GM21526 (cell line): ENCODE measurements around the gene GABARAP.

Experiments used
- ATAC-seq: cut with Tn5 transposase; IDR thresholded peaks from one replicate; pipeline ENCODE4 v1.9.1; 2021; ENCODE audit warnings: moderate library complexity; ENCODE audit not compliant: unreplicated experiment, low FRiP score

The GABARAP gene

DNA sequence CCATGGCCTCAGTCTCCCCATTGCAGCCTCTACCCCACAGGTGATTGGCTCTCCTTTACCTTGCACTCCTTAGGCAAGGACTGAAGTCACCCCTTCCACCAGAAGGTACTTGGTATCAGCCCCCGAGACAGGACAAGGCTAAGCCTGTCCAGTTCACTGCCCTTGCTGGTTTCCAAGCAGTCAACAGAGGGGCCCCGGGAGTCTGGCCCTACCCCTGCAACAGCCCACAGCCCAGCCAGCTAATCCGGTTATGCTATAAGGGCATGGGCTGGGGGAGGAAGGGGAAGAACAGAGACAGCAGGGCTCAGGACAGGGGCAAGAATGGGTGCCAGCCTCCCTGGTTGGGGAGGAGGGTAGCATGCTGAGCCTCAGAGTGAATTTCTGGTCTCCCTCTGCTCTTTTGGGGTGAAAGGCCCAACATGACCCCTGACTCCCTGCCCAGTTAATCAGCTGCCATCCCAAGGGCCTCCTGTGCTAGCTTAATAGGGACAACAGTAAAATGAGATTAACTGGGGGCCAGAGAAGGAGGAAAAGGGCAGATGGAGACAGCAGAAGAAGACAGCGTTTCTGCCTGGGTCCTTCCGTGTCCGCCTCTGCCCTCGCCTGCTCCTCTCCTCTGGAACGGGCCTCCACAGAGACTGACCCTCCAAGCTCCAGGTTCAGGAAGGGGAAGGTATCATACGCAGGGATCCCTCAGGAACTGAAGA, 33.3 kb downstream of the GABARAP start:
- no peak for ATAC-seq

DNA sequence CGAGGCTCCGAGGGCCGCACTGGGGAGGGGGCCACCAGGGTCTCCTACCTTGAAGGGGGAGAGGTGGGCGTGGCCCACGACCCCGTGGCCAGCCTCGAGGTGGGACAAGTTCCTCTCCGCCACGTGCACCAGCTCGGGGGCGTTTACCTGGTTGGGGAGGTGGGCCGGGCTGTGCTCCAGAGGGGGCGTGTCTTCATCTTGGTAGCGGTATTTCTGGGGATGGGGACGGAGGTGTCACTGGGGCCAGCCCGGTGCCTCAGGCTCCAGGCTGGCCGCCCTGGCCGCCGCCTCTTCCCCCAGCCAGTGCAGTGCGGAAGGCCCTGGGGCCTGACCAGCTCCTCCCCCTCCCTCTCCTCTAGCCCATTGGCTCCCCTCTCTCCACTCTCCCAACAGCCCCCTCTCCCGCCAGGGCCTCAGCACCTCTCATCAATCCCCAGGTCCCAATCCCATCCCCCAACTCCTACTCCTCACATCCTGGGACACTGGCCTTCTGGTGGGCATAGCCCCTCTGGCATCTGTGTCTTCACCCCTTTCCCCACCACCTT, 34.1 kb downstream of the GABARAP start:
- no peak for ATAC-seq

DNA sequence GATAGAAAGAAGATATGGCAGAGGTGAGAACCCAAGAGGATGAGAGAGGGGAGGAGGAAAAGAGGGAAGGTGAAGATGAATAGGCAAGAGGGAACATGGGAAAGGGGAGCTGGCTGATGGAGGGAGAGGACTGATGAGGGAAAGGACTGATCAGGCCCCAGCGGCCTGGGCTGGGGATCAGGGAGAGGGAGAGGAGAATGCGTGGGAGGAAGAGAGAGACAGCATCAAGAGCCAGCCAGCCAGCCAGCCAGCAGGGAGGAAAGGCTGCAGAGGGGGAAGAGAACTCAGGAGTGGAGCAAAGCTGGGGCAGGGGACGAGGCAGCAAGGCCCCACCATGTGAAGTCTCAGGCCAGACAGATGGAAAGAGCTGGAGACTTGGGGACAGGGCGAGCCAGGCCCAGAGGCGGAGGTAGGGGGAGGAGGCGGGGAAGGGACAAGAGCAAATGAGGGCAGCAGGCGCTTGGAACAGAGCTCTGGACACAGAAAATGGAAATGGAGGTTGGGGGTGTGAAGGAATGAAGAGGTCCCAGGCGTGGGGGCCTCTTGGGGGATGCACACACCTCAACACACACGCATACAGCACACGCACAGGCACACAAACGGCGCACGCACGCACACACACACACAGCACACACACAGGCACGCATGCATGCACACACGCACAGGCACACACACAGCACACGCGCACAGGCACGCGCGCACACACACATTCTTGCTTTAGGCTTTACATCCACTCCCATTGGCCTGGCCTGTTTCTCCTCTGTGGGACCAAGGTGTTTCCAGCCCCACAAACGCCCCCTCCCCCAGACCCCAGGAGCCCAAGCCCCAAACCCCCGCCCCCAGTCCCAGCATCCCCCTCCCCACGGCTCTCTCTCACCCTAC, 34.9 kb downstream of the GABARAP start:
- no peak for ATAC-seq

DNA sequence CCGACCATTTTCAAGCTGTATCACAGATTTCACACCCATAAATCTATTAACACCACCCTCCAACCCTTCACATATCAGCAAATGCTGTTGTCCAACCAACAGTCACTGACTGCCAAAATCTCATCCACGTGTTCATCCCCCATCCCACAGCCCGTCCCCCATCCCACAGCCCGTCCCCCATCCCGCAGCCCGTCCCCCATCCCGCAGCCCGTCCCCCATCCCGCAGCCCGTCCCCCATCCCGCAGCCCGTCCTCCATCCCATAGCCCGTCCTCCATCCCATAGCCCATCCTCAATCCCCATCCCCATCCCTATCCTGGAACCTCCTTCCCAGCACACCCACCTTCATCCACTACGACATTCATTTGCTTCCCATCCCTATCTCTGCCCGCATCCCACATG, 36.7 kb downstream of the GABARAP start:
- no peak for ATAC-seq

DNA sequence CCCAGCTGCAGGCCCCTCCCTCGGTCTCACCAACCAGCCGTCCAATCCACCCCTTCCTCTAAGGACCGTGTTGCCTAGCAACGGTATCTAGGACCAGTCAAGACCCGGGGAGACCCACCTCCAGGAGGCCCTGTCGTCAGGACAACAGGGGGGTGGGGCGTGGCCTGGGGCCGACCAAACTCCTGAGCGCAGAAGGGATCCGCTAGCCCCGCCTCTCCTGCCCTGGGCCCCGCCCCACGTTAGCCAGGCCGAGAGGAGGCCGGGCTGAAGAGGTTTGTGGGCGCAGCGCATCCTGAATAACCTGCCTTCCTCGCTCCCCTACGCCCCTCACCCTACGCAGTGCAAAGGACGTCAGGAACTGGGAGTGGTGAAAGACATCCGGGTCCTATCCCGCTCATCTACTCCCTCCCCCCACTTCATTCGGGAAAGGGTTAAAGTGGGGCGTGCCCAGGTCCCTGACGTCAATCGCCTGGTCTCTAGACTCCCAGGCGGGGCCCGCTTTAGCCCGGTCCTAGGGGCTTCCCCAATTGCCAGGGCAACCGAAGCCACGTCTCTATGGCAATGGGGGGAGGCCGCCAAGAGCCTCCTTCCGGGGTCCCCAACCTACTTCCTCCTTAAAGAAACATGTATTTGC, 37.3 kb downstream of the GABARAP start:
- ATAC-seq = peak; percentile 71

DNA sequence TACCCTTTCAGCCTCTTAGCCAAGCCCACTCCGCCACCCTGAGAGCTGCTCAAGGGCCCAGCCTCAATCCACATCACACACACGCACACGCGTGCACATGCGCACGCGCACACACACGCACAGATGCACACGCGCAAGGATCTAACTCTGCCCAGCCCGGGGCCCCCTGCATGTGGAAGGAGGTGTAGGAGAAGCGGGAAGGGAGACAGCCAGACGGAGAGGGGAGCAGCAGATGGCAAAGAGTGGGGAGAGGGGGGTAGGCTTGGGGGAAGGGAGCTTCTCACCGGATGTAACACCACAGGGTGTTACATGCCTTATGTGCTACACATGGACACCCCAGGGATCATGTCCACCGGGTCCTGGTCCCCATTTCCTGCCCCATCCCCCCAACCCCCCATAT, 37.9 kb downstream of the GABARAP start:
- ATAC-seq = no peak

DNA sequence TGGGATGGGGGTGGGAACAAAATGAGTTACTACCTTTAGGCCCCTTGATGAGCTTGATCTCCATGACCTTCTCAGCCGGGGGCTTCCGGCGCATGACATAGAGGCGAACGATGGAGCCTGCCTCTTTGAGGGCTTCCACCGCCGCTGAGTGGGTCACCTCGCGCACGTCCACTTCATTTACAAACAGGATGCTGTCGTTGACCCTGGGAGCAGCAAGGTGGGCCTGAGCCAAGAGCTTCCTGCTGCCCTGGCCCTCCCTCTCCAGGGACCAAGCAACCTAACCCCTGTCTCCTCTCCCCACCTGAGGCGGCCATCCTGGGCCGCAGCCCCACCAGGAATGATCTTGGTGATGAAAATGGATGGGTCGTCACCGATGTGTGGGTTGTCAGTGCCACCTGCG, 38.9 kb downstream of the GABARAP start:
- no peak for ATAC-seq

DNA sequence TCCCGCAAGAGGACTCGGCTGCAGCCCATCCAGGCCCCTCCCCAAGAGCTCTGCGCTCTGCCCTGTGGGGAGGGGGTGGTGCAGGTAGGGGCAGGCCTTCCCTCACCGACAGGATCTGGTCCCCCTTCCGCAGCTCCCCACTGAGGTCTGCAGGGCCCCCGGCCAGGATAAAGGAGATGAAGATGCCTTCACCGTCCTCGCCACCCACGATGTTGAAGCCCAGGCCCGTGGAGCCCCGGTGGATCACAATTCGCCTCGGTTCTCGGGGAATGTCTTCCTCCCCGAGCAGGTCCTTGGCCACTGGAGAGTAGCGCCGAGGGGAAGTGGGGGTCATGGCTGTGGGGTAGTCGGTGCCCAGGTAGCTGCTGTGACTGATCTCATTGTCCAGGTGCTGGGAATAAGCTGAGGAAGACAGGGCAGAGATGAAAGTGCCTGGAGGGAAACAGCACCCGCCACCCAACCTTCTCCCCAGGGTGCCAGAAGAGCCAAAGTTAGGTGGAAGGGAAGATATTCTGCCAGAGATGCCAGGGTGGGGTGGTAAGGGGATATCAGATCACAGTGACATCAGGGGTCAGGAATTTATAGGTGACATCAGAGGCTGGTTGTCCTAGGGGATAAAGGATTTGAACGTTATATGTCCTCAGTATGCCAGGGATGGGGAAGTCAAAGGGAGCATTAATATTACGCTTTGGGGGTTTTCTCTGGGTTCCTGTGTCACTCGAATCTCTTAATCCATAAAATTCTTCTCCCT, 45.4 kb downstream of the GABARAP start:
- ATAC-seq = no peak

DNA sequence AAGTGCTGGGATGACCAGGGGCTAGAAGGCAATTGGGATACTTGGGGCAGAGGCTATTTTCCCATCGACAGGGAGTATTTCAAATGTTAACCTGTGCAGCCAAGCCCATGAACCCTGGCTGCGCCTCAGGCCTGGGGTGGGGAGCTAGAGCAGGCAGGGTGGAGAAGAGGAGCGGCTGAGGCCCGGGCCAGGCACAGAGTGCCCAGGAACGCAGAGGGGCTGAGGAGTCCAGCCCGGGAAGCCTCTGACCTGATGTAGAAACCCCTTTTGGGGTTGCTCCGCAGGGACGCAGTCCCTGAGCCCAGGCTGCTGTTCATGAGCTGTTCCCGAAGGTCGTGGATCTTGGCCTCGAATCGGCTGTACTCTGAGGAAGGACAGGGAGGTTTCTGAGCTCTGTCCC, 46.3 kb downstream of the GABARAP start:
- ATAC-seq = no peak

DNA sequence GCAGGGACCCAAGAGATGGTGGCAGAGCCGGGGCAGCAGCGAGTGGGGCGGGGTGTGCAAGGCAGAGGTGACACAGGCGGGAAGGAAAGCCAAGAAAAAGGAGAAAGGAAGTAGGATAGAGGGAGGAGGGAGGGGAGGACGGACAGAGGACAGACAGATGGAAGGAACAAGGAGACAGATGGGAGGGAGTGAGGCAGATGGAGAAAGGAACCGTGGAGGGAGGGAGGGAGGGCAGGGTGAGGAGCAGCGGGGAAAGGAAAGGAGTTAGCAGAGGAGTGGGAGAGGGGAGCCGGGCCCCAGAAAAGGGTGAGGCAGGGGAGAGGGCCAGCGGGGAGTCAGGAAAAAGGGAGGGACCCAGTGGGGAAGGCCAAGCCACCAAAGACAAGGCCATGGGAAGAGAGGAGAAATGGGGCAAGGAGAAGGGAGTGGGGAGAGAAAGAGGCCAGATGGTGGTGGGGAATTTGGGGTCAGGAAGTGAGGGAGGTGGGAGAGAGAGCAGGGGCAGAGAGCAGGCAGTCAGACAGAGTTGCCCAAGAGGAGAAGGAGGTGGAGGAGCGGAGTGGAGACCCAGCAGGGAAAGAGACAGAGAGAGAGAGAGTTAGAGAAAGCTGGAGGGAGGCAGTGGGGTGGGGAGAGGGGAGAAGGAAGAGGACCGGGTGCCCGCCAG, 49.8 kb downstream of the GABARAP start:
- ATAC-seq = no peak

DNA sequence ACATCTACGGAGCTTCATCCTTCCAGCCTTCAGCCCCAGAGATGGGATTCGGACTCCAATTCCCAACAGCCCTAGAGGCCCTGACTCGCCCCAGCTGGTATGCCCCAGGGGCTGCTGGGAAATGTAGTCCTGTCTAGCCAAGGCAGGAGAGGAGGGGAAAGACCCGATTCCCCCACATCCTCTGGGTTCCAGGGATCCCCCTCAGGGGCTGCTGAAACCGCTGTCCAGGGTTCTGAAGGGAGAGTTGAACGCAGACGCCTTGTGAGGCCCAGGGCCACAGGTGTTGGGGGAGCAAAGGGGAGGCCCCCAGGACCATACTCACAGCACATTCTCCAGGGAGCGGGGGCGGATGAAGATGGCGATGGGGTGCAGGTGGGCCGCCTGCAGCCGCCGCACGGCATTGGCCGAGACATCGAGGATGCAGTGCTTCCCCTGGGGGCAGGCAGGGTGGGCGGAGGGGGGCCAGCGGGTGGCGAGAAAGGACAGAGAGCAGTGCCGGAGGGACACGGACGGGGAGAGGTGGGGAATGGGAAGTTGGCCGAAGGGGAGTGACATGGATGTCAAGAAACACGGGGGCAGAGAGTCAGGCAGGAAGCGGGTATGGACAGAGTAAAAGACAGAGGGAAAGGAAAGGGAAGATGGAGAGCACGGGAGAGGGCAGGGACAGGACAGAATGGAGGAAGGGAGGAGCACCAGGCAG, 50.5 kb downstream of the GABARAP start:
- no peak for ATAC-seq

DNA sequence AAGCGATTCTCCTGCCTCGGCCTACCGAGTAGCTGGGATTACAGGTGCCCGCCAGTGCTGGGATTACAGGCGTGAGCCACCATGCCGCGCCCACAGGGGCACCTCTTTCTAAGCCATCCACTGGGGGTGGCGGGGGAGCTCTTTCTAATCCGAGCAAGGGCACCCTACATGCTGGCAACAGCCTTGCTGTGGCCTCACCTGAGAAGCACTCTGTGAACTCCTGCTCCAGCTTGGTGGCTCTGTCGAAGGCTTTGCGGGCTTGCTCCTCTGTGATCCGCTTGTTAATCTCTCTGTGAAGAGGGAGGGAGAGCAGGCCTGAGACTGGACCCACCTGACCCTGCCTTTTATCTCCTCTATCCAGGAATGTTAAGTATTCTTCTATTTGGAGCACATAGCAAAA, 51.2 kb downstream of the GABARAP start:
- no peak for ATAC-seq

DNA sequence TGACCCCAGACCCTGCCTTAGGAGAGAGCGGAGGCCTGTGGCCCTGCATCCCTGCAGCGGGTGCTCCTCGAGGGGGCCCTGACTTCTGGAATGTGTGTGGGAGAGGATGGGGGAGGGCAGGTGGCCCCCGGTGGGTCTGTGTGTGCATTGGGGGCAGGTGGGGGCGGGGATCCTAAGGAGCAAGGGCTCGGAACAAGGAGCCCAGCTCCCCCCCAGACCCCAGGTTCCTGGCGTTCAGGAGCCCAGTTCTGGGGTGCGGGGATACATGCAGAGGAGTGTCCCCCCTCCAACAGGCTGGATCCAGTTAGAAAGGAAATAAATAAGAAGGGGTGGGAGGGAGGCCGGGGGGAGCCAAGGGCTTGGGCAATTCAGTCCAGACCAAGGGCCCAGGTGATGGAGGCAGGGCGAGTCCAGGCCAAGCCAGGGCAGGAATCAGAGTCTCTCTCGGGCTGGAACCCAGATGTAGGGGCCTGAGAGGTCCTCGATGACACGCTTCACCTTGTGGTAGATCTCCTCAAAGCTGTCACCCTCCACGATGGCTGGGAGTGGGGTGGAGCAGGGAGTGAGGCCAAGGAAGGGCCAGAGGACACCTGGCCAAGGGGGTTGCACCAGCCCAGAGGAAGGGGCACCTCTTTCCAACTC, 51.9 kb downstream of the GABARAP start:
- ATAC-seq = no peak
